ENCODE data around the gene RARRES1. TPM values are rescaled to one million over a fixed set of nuclear protein-coding genes. Genes with fewer than 3 reads are reported as not detected.

RARRES1 gene
- total RNA-seq, 1 experiment from 2014 or later: not detected

GRCh38 chr3:158744567-158745288 lies 12.5 kb upstream of the RARRES1 start:
- Mint-ChIP-seq H3K27me3 (ENCODE audit: insufficient read depth, unreplicated experiment) (no peaks in the 10 kb centered on the region), H3K4me3 (ENCODE audit: unreplicated experiment) (no peak overlapping the region), H3K27ac (ENCODE audit: low read depth, unreplicated experiment) (no peak overlapping the region), H3K36me3 (ENCODE audit: insufficient read depth, unreplicated experiment) (peaks cover 7% of the 10 kb centered on the region), H3K4me1 (ENCODE audit: insufficient read depth, unreplicated experiment) (peaks cover 6% of the 10 kb centered on the region), H3K9me3 (ENCODE audit: unreplicated experiment) (no peaks in the 10 kb centered on the region)
- ChIA-PET CTCF (interaction anchor here (0.6 to 3.2 kb wide), 7 partner anchors 9 to 86 kb away, joined by 3 to 14 read pairs (median 3); no protein-coding TSS in a partner anchor), POLR2A (no interaction called here)
- intact Hi-C loops (cut with micrococcal nuclease): no loop called here
- no peak for TF ChIP-seq CTCF (IDR thresholded peaks at IDR 0.05; ENCODE audit: unreplicated experiment)
- DNase-seq (ENCODE audit: unreplicated experiment): no peak
- no TSS peak for BruUV-seq (replicated peaks)

- TF ChIP-seq CTCF (IDR thresholded peaks at IDR 0.05; ENCODE audit: unreplicated experiment): no peak
- no peak overlapping the region for H3K4me3 Mint-ChIP-seq (ENCODE audit: unreplicated experiment)
- no peak overlapping the region for H3K27ac Mint-ChIP-seq (ENCODE audit: low read depth, unreplicated experiment)
- H3K9me3 Mint-ChIP-seq (ENCODE audit: unreplicated experiment): no peaks in the 10 kb centered on the region
- DNase-seq (ENCODE audit: unreplicated experiment): no peak
- H3K4me1 Mint-ChIP-seq (ENCODE audit: insufficient read depth, unreplicated experiment): peaks cover 6% of the 10 kb centered on the region
- CTCF ChIA-PET: interaction anchor here (0.5 to 3.2 kb wide), 9 partner anchors 8 to 1119 kb away, joined by 3 to 14 read pairs (median 4); no protein-coding TSS in a partner anchor
- no TSS peak for BruUV-seq (replicated peaks)
- peaks cover 7% of the 10 kb centered on the region for H3K36me3 Mint-ChIP-seq (ENCODE audit: insufficient read depth, unreplicated experiment)
- no peaks in the 10 kb centered on the region for H3K27me3 Mint-ChIP-seq (ENCODE audit: insufficient read depth, unreplicated experiment)
- POLR2A ChIA-PET: no interaction called here
- intact Hi-C loops (cut with micrococcal nuclease): no loop called here
Measured at GRCh38 chr3:158743664-158744566, 11.7 kb upstream of the RARRES1 start.

- no peak for TF ChIP-seq CTCF (IDR thresholded peaks at IDR 0.05; ENCODE audit: unreplicated experiment)
- Mint-ChIP-seq H3K4me1 (ENCODE audit: insufficient read depth, unreplicated experiment) (peaks cover 6% of the 10 kb centered on the region), H3K36me3 (ENCODE audit: insufficient read depth, unreplicated experiment) (peaks cover 7% of the 10 kb centered on the region), H3K27ac (ENCODE audit: low read depth, unreplicated experiment) (no peak overlapping the region), H3K4me3 (ENCODE audit: unreplicated experiment) (no peak overlapping the region), H3K9me3 (ENCODE audit: unreplicated experiment) (no peaks in the 10 kb centered on the region), H3K27me3 (ENCODE audit: insufficient read depth, unreplicated experiment) (no peaks in the 10 kb centered on the region)
- BruUV-seq (replicated peaks): no TSS peak
- intact Hi-C loops (cut with micrococcal nuclease): no loop called here
- POLR2A ChIA-PET: no interaction called here
- no peak for DNase-seq (ENCODE audit: unreplicated experiment)
- CTCF ChIA-PET: interaction anchor here (0.5 to 1.8 kb wide), 4 partner anchors 16 to 1120 kb away, joined by 3 to 12 read pairs (median 5); no protein-coding TSS in a partner anchor
Measured at GRCh38 chr3:158742871-158743663, 10.8 kb upstream of the RARRES1 start.

All from MCF 10A (cell line).